Measurements from ENCODE around the gene RANBP10.

GRCh38 chr16:67730326-67730725, 76.0 kb downstream of the RANBP10 start:
- TF ChIP-seq POLR2A (IDR thresholded peaks at IDR 0.05; ENCODE audit: low read length): no peak
- TF ChIP-seq GATA1 (IDR thresholded peaks at IDR 0.05; ENCODE audit: low read depth, low read length): no peak
